NCI-H526 treated with DMSO at 0.1 percent for 48 hours (cell line): Measurements from ENCODE around the gene CHRNA4.

Experiments used
- DNase-seq: peaks from one replicate; lab custom pipeline; 2025; lab: John Stamatoyannopoulos, UW

CHRNA4 gene

DNA sequence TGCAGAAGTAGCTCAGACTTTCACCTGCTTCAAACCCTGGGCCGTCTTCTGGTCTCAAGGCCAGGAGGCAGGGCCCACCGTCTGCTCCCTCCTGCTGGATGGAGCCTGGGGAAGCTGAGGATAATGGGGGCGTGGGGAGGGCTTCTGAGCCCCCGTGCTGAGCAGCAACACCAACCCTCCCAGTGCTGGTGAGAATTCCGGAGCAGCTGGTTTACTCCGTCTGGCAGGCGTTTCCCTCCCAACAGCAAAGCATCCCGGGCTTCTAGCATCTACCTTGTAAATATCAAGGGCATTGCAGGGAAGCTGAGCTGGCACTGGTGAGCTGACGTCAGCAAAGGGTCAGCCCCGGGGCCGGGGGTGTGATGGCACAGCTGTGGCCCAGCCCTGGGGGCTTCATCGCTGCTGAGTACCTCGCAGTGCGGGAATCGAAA, 16.8 kb upstream of the CHRNA4 start:
- no peak for DNase-seq

DNA sequence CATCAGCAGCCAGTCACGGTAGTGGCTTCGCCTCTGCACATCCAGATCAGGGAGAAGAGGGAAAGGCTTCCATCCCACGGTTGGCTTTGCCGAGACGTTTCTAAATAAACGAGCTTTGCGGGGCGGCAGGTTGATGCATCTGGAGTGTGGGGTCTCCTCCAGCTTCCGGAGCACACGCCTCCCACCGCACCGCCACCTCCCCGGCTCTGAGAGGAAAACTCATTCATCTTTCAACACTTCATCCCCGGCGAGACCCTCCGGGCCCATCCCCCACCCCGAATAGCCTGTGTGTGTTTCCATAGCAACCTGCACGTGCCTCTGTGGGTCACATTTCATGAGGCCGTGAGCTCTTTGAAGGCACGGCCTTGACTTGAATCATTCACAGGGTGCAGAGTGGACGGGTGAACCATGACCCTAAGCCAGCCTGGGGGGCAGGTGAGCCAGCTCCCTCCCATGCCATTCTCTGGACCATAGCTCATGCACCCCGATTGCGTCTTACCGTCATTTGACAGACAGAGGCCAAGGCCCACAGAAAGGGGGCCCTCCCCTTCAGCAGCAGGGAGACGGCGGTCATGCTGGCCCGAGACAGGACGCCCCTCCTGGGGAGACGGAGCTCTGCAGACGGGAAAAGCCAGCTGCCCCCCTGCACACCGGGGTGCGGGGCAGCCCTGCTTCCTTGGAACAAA, 16.2 kb upstream of the CHRNA4 start:
- no peak for DNase-seq

DNA sequence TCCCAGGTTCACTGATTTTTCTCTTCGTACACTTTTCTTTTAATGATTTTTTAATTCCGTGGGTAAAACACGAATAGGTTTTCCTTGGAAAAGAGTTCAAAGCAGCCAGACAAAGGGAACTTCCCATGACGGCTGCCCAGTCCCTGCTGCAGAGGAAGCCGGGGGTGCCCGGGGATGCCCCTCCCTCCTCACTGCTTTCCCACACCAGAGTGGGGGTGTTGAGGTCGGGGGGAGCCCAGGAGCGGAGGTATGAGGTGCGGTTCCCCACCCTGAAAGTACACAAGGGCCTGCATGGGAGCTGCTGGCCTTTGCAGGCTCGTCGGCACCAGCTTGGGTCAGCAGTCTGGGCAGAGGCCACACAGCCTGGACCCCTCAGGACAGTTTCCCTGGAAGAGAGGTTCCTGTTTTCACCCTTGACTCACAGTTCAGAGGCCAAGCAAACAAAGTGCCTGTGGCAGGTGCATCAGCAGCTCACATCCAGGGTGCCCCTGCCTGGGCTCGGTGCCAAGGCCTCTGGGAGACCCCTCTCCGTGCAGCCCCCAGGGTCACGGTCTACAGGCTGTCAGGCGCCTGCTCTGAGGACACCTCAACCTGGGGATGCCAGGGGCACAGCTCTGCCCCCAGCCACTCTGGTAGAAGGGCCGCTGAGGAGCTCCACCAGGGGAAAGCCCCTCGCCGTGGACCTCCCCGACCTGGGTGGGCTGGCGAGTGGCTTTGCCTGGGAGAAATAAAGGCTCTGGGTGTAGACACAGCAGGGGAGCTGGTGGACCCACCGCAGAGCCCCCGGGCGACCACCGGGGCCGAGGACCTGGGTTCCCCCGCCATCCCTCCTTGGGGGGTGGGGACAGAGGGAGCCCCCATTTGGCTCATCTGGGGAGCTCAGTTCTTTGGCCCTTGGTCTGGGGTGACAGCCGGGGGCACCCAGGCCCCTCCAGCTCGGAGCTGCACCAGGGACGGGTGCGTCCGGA, 15.4 kb upstream of the CHRNA4 start:
- DNase-seq, result no peak

DNA sequence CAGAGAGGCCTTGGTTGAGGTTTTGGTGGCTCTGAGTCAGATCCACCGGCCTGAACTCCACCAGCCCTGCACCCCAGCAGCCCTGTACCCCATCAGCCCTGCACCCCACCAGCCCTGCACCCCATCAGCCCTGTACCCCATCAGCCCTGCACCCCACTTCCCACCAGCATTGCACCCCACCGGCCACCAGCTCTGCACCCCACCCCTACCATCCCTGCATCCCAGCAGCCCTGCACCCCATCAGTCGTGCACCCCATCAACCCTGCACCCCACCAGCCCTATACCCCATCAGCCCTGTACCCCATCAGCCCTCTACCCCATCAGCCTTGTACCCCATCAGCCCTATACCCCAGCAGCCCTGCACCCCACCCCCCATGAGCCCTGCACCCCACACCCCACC, 14.3 kb upstream of the CHRNA4 start:
- no peak for DNase-seq

DNA sequence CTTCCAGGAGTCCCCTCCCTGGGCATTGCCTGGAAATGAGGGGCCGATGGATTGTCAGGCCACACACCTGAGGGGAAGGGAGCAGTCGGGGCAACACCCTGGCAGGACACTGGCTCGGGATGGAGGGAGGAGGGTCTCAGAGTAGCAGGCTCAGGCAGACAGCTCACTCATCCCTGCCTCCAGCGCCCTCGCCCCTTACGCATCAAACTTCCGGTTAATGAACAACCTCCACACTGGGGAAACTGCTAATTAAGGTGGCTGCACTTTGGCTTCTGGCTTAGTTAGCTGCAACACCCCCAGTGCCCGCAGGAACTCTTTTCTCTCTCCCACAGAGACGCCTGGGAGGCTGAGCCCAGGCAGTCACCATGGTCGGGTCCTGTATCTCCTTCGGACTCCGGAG, 13.4 kb upstream of the CHRNA4 start:
- no peak for DNase-seq

DNA sequence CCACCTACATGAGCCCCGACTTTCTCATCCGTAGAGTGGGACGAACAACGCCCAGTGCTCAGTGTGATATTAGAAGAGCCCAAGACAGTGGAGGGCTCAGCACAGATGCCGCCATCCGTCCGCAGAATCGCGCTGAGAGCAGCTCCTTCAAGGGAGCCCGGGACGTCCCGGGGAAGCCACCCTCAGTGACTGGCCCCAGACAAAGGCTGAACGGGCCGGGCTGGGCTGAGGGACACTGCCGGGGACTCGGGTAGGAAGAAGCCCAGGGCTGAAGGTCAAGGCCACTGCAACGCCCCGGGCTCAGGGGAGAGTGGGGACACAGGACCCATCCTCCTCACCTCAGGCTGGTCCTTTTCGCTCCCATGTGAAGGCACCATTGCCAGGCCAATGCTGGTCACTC, 12.8 kb upstream of the CHRNA4 start:
- no peak for DNase-seq

DNA sequence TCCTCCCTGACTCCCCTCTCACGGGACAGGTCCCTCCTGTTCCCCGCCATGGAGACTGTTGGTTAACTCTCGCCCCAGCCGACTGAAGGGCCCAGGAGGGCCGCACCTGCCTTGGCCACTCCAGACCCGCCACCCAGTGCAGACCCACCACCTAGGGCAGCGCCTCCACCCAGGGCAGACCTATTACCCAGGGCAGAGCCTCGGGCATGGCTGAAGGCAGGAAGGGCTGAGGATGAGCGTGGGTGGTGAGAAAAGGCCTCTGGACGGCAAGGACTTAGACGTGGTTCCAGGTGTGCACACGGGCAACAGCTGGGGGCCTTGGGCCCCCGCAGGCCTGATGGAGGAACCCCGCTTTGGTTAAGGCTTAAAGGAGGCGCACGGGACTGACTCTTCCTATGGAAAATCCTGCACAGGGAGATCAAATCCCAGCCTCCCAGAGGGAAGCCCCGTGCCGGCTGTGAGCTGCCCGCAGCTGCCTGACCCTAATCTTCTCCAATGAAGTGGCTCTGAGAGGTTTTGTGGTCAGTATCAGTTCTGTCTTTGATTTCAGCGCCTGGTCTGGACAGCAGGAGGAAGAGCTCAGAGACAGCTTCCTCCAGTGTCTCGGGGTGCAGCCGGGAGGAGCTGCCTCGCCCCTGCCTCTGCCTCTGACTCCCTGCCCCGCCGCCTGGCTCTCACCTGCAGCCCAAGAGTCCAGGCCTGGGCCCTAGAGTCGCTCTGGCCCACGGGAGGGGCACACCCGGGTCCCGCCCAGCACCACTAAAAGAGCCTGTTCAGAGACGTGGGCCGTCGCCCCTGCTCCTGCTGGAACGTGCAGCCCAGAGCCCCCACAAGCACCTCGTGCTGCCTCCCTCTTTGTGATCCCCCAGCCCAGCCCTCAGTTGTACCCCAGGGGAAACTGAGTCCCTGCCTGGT, 12.1 kb upstream of the CHRNA4 start:
- no peak for DNase-seq

DNA sequence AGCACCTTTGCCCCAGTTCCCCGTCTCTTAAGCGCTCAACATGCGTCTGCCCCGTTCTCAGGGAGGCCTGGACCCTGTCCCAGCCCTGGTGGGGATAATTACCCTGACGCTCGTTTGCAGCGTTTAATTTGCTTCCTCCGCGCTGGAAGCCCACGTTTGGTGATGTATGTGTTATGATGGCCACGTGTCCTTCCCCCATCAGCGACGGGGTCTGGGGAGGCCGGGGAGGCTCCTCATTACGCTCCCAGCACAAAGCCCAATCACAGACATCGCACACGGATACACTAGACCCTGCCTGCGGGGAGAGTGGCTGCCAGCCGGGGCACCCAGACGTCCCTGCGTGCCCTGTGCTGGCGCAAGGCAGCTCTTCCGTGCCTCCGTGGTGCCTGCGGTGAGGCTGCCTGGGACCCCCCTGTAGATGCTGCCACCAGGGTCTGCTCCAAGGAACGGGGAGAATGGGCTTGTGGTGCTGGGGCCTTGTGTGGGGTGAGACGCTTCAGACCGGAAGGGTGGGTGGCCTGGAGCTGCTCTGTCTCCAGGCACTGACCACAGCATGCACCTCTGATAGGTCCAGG, 10.2 kb upstream of the CHRNA4 start:
- DNase-seq, result no peak

DNA sequence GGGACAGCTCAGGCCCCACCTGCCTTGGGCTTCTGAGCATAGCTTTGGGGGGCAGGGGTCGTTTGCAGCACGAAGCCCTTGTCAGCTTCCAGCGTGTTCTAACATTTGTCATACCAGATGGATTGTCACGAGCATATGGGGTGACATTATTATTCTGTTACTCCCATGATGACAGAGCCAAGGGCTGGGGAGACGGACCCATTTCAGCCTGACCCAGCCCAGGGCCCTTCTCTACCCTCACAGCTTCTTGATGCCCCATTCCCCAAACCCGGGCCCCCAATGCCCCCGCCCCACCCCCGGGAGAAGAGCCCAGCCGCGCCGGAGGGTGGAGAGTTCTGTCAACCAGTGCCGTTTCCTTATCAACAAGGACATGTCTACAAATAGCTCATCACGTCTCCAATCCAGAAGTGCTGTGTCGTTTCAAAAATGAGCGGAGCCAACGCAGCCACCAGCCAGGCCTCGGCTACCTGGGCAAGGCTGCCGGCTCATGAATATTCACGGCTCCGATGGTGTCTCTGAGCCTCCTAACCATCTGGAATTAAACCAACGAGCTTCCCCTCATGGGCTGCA, 9.6 kb upstream of the CHRNA4 start:
- DNase-seq, result peak; percentile 11

DNA sequence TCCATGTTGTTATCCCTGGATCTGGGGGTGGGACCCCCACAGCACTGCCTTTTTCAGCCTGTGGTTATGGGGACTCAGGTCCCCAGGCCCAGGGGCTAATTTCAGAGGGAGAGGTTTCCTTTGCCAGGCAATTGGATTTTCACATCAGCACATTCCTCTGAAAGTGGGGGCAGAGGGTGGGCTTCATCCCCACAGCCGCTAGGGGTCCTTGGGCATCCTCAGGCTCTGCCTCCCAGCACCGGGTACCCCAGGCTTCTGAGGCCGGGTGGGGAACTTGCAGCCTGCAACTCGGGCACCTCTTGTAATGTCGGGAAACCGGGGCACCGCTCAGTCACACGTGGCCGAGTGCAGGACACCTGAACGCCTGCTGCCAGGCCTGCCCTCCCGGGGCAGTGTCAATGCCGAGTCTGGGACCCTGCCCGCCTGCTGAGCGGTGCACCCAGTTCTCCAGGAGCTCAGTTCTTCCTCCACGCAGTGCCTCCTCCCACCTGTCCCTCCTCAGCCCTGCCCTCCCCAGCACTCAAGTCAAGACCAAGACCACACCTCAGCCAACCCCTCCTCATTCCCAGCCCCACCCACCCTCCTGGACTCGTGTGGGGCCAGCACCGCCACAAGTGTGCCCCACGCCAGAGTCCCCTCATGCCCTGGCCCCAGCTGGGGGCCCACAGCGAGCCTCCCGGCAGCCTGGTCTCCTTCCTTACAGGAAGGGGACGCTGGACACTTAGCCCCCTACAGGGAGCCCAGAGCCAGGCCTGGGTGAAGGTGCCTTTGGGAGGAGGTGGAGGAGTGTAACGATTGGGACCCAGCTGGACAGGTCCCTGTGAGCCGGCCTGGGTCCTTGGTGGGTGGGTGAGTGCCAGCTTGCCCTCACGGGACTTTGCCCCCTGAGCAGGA, 8.8 kb upstream of the CHRNA4 start:
- no peak for DNase-seq

DNA sequence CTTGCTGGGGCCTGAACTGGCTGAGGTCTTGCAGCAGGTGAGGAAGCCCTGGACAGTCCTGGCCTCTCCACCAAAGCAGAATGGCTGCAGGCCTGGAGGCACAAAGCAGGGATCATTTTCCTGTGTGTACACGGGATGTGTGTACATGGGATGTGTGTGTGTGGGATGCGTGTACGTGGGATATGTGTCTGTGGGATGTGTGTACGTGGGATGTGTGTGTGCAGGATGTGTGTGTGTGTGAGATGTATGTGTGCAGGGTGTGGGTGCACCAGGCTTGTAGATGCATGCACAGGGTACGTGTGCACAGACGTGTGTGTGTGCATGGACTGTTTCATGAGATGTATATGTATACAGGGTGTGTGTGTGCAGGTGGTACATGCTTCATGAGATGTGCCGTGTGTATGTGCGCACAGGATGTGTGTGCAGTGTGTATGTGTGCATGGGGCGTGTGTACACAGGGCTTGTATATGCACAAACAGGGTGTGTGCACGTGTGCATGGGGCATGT, 7.9 kb upstream of the CHRNA4 start:
- DNase-seq, result no peak

DNA sequence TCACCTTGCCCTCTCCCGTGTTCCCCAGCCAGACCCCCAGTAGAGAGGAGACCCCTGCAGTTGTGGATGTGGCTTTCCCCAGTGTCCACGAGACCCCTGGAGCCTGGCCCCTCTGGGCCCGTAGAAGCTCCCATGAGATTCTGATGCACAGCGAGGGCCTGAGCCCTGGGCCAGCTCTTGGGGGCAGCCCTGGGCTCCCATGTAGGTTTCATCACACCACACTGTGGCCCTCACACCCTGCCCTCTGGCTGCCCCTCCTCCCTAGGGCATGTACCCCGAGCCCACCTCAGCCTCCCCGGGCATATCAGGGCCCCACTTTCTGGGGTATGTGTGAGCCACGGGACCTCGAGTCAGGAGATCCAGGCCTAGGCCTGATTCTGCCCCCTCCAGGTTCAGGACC, 7.0 kb upstream of the CHRNA4 start:
- no peak for DNase-seq

DNA sequence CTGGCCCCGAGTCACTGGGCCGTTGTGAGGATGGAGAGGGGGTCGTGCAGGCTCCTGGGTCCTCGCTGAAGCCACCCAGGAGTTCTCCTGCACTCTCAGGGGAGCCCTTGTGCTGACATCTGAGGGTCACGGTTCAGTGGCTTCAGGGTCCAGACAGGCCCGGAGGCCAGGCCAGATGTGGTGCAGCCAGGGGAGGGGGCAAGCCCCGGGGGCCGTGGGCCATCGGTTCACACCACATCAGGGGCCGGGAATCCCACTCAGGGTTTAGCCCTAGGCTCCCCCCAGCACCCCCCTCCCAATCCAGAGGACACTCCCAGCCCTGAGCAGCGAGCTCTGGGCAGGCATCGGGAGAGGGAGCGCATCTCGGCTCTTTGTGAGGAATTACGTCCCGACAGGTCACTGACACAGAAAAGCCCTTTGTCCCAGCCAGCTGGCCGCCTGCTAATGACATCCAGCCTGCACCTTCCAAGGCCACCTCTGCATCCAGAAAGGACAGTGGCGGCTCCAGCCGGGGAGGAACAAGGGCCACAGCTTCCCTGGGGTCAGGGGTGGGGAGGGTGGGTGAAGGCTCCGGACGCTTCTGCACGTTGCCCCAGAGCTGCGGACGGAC, 6.4 kb upstream of the CHRNA4 start:
- no peak for DNase-seq

DNA sequence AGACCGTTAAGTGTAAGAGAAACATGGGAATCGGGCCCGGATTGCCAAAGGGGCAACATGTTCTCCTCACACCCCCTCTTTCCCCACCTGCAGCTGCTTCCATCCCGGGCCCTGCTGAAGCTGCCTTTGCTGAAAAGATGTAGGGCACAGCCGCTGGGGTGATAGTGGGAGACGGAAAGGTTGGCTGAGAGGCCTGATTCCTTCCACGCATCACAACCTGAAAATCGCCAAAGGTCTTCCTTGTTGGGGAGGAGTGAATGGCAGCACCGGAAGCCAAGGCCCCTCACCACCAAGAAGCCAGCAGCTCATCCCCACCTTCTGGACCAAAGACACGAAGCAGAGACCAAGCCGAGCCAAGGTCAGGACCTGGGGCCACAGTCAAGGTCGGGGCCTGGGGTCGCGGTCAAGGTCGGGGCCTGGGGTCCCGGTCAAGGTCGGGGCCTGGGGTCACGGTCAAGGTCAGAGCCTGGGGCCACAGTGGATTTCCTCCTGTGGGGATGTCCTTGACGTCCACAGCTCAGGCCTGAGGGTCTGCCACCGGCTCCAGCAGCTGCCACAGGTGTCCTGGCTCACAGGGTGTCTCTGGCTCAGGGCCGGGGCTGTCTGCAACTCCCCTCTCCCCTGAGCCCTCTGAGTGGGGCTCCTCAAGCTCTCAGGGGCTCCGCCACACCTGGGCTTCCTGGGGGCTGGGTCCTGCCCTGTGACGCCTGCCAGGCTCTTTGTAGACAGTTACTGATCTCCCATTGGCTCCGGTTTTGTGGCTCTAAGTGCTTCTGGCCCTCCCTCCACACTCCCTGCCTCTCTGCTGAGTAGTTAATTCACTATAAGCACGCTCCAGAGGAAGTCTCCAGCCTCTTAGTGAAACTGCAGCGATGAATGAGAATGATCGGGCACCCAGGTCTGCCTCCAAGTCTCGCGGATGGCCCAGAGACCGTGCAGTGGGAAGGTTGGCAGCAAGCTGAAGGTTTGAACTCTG, 5.5 kb upstream of the CHRNA4 start:
- DNase-seq, result no peak

DNA sequence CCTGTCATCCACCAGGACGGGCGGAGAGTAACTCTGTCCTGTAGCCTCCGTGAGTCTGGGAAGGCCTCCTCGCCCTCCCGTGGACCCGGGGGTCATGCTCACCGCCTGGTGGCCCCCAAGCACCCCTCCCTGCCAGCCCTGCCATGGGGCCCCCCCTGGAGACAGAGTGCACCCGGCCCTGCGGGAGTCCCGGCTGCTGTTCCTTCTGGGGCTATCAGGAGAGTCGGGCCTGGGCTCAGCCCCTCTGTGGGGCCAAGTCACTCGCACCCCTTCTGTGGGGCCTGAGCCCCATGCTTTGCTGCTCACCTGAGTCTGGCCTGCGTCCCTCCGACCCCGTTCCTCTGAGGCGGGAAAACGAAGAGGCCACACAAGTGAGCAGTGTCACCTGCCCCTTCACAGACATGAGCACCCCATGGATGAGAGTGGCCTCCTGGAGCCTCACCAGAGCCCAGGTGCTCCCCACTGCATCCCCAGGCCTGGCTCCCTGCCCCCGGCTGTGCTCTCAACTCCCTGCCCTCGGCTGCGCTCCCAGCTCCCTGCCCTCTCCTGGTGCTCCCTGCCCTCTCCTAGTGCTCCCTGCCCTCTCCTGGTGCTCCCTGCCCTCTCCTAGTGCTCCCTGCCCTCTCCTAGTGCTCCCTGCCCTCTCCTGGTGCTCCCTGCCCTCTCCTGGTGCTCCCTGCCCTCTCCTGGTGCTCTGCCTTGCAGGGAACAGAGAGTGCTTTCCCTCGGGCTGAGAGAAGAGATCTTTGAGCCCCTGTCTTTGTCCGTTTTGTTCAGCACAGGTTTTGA, 4.6 kb upstream of the CHRNA4 start:
- no peak for DNase-seq

DNA sequence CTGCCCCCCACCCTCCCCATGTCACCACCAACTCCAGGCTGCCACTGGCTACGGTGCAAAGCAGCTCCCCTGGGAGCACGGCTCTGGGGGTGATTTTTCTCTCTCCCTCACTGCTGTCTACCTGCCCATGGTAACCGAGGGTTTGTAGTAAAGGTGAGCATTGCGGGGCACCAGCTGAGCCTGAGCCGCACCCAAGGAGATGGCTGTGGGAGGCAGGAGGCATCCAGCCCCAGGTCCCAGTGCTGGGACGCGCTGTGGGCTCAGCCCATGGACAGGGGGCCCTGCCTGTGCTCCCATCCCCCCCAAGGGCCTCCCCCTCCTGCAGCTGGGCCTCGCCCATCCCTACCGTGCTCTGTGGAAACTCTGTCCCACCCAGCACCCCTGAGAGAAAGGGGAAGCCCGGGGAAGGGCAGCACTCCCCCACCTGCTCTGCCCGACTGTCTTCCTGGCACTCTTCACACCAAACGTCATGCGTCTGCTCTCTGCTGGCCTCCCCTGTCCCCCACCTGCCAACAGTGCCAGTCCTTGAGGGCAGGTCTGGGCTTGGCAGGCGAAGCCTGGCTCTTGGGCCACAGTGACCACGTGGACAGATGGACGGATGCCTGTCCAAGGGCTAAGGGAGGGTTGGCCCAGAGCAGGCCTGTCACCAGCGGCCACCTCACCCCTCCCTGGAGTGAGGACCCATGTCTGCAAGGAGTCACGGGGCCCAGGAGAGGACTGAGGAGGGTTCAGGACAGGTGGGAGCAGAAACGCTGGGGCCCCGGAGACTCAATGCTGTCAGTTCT, 3.8 kb upstream of the CHRNA4 start:
- no peak for DNase-seq

DNA sequence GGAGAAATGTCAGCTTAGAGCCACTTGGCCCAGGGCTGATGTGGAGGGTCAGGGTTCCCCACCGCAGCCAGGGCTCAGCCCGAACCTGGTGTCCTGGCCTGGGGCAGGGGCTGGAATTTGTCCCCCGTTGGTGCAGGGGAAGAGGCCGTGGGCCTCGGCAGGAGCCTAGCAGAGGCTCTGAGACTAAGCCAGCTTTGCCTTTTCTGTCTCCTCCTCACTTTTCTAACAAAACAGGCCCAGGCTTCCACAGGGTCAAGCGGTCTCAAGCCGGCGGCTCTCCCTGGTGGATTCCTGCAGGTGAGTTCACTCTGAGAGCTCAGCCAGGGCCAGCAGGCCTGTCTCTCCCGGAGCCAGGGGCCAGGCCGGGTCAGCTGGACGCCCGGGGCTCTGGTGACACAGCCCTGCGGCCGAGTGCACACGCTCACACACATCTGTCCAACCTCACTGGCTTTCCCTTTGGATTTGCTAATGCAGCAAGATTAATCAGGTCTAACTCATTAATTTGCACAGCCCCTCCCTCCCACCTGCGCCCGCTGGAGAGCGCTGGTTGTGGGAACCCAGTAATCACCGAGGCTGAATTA, 2.9 kb upstream of the CHRNA4 start:
- DNase-seq, result no peak
